Measurements from ENCODE around the gene SMIM5.

Gene SMIM5

DNA sequence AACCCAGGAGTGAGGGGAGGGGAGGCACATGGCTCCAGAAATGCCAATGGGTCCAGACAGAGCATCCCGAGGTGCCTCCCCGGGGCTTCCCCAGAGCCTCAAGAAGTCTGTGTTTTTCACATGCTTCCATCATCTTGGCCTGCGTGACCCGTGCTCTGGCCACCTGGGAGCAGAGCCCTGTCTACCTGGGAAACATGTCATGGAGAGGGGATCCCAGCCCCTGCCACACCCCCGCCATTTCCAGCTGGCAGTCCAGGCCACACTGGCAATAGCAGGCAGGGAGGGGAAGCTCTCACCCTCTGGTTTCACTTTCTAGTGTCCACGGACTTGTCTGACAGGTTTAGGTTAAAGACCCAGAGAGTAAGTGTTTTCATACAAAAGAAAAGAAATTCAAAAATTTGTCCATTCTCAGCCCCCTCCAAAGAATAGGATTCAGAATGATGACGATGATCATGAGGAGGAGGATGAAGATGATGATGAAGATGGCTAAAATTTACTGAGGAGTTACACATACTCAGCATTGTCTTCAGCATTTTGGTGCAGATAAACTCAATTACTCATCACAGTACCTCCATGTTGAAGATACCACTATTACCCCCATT, 9.0 kb downstream of the SMIM5 start:
- no peak for DNase-seq

- no peak for DNase-seq
Measured at GRCh38 chr17:75642784-75643642, 9.8 kb downstream of the SMIM5 start.

GRCh38 chr17:75643643-75644017, 10.4 kb downstream of the SMIM5 start:
- DNase-seq, result no peak

GRCh38 chr17:75645501-75645888, 12.3 kb downstream of the SMIM5 start:
- peak; percentile 92 for DNase-seq

DNA sequence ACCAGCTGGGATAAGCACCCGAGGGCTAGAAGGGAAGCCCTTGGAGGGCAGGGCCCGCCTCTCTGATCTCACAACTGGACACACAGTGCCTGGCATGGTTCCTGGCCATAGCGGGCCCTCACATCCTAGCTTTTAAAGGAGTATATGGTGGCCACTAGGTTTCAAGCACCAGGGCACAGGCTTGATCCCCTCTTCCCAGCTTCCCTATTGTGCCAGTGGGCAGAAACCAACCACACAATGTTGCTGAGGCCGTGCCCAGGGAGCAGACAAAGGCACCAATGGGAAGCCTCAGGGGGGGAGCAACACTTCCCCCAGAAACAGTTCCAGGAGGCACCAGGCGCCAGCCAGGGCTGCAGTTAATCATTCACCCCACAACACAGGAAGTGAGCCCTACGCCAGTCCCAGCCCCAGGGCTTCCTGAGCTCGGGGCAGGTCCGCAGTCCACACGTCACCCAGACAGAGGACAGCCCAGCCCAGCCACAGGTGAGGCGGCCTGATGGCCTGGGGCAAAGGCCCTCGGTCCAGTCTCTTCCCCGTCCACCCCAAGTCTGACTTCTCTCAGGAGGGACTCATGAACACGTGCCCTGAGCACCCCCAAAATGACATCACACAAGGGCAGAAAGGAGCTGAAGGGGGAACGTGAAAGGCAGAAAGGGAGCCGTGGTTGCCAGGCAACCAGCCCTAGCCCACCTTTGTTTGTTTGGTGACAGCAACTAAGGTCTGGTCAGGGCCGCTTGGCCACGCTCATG, 12.8 kb downstream of the SMIM5 start:
- DNase-seq, result no peak

DNA sequence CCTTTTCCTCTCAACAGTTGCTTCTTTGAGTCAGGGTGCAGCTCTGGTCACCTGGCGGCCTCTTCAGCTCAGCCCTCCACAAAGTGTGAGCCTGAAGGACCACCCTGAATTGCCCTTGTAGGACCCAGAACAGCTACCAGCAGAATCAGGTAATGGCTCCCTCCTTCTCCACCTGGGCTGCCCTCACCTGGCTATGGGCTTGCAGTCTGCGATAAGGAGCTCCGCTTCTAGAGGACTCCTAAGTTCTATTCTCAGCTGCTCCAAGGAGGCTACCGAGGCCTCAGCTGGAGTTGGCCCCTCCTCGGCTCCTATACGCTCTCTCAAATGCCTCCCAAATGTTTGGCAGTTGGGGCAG, 13.4 kb downstream of the SMIM5 start:
- no peak for DNase-seq

DNA sequence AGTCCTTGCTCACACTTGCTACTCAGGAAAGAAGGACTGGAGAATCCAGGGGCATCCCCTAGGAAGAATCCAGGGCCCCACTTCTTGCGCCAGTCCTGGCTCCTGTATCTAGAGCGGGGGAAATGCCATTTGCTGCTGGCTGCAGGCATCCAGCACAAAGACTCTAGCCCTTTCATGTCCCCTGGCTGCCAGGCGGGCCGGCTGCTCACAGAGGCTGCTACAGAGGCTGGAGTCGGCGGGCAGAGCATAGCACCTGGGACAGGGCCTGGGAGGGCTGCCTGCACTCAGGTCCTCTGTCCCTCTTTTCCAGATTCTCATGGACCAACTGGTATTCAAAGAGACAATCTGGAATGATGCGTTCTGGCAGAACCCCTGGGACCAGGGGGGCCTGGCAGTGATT, 13.8 kb downstream of the SMIM5 start:
- DNase-seq, result no peak

- no peak for DNase-seq
Measured at GRCh38 chr17:75647921-75648320, 14.7 kb downstream of the SMIM5 start.

GRCh38 chr17:75649687-75650086, 16.5 kb downstream of the SMIM5 start:
- DNase-seq, result no peak

- no peak for DNase-seq
Measured at GRCh38 chr17:75650874-75651273, 17.6 kb downstream of the SMIM5 start.

DNA sequence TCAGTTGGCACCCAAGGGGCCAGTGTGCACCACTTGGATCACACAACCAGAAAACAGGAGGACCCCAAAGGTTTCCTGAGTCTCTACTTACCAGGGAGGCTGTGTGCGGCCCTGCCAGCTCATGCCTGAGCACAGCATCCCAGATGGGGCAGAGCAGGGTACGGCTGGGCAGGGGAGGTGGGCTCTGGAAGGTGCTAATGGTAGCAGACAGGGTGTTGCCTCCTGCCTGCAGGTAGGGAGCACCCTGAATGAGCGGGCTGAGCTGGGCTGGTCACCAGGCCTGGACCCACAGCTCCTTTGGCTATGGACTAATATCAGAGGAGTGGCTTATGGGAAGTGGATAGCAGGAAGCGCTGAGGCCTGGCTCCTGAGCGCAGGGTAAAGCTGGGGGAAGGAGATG, 19.1 kb downstream of the SMIM5 start:
- no peak for DNase-seq

DNA sequence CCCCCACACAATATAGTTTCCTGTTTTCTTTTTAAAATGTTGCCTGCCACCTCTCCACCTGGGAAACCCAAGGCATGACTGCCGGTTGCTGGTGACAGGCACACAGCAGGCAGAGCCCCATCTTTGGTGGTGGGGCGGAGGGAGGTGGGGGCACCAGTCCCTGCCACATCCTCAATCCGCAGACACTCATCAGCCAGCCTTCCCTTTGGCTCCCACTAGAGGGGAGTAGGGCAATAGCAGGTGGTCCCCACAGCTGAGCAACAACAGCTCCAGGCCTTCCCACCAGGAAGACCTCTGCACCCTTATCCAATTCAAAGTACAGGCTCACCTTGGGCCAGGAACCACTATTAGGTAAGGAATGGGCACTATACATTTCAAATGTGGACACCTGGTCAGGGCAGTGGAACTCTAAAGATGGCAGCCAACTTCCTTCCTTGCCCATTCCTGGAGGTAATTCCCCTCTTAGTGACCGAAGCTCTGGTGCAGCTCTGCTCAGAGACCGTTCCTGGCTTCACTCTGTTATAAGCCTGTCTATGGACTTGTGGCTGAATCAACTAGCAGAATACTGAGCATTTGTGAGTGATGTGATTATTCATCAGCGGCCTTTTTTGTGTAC, 19.8 kb downstream of the SMIM5 start:
- DNase-seq, result peak; percentile 4

DNA sequence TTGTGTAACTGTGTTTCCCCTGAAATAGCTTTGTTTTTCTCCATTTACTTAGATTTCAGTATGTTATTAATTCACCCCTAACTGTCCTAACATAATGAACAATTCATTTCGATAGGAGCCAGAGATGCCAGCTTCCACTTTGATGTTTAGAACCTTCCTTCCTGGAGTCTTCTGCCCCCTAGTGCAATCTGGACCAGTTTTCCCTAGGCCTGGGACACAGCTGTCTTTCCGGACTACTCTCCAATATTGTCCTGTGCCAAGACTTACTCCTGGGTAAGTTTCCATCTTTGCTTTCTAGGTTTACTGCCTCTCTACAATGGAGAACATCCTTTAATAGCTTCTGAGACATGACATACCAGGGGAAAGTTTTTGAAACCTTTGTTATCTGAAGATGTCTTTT, 20.9 kb downstream of the SMIM5 start:
- no peak for DNase-seq

DNA sequence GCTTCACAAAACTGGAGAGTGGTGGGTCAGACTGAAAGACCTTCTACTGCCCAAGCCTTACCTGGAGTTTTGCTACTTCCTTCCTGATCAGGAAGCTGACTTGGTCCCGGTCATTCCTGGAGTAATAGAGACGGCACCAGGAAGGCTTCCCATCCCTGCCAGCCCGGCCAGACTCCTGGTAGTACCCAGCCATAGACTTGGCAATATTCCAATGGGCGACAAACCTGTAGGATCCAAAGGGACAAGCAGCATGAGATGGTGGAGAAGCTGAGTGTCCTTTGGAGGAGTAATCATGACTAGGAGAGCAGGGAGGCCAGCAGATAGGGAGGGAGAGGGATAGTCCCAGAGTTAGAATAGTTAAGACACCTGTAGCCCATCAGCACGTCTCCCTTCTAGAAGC, 25.0 kb downstream of the SMIM5 start:
- DNase-seq, result no peak

GRCh38 chr17:75661531-75661930, 28.3 kb downstream of the SMIM5 start:
- DNase-seq, result no peak

GRCh38 chr17:75662511-75662910, 29.3 kb downstream of the SMIM5 start:
- no peak for DNase-seq

- no peak for DNase-seq
Measured at GRCh38 chr17:75664099-75664549, 30.9 kb downstream of the SMIM5 start.

DNA sequence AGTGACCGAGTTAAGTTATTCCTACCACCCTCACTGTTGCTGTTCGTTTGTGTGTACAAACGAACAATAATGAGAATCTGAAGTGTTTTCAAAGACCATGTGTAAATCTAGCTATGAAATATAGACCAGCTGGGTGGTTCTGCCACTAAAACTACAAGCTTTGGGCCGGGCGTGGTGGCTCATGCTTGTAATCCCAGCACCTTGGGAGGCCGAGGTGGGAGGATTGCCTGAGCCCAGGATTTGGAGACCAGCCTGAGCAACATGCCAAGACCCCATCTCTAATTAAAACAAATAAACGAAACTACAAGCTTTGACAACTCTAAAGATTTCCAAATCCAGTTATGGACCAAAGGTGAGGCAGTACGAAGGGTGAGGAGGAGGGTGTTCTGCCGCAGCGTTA, 32.7 kb downstream of the SMIM5 start:
- DNase-seq, result no peak

DNA sequence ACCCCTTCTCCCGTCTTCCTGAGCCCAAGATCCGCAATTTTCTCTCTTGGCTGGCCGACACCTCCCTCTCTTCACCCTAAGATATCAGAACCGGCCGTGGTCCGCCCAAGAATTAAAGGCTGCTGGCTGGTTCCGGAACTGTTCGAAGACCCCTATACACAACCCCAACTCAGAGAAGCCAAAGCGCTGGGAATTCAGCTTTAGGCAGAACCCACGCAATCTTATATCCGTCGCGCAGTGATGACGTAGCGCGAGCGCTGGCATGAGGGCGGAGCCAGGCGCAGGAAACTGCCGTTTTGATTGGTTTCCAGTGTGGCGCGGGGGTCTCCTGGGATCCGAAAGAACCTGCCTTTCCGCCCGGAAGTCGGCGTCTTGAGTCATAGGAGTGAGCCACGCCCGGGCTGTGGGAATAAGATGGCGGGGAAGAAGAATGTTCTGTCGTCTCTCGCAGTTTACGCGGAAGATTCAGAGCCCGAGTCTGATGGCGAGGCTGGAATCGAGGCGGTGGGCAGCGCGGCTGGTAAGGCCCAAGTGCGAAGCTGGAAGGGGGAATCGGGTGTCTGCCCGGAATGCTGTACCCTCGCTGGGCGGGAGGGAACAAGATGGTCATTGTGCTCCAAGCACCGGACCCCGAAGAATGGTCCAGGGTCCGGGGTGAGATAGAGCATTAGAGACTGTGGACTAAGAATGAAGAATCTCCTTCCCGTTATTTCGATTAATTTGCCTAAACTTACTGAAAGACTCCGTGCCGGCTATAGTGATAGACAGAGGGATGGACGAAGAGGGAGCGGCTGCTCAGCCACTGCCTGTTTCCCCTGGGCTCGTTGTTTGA, 33.9 kb downstream of the SMIM5 start, which contains the start of the genes RECQL5 and SAP30BP:
RECQL5 (minus strand) TSS at position 196 of the 832 bp plus-strand sequence. CDS start 597 bp downstream, outside the sequence.
SAP30BP (plus strand) TSS at position 380 of the 832 bp plus-strand sequence; CDS start at position 415, 35 bp downstream.
- peak; percentile 97 for DNase-seq

DNA sequence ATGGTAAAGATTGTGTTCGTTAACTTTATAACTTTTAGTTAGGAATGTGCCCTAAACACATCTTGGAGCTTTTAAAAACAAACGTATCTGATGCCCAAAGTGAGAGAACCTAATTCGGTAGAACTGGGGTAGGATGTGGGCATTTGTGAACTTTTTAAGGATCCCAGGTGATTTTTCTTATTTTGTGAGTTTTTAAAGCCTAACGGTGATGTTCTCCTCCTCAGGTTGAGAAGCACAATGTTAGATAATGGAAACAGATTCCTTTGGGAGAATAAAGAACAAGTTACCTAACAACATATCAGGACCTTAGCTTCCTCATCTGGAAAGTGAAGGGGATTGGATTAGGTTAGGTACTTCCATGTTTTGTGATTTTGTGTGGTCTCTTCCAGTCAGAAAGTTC, 34.6 kb downstream of the SMIM5 start:
- no peak for DNase-seq

- no peak for DNase-seq
Measured at GRCh38 chr17:75668489-75668888, 35.3 kb downstream of the SMIM5 start.

- DNase-seq, result no peak
Measured at GRCh38 chr17:75670868-75671267, 37.6 kb downstream of the SMIM5 start.
